Jurkat, Clone E6-1 (cell line): Measurements from ENCODE around the gene ZDHHC20. TPM values are rescaled to one million over a fixed set of nuclear protein-coding genes. Genes with fewer than 3 reads are reported as not detected.

Source experiments
- DNase-seq: peaks from one replicate; pipeline ENCODE4 v3.0.0-alpha.2; 2011; ENCODE audit warnings: low read depth, low spot score
- H3K4me3 ChIP-seq: 2 replicates; pipeline ENCODE4 v1.5.1; 2011; ENCODE audit warnings: mild to moderate bottlenecking, low read length, control low read depth, moderate library complexity
- polyA plus RNA-seq: library from polyadenylated mRNA; unstranded; fragments of >200 nt; gene quantifications from one replicate; pipeline ENCODE4 v1.2.1, GENCODE V29; 2012; ENCODE audit warnings: missing spikeins; ENCODE audit not compliant: insufficient read length, insufficient read depth

Gene ZDHHC20
- 30.0 TPM for polyA plus RNA-seq

- peak within 1 kb of the TSS; percentile 86 for H3K4me3 ChIP-seq
- peak; percentile 49 for DNase-seq
These were observed at the start of gene ZDHHC20 for GRCh38 chr13:21458813-21459701. TSS of gene ZDHHC20 (minus strand) at chr13:21459303. CDS start at chr13:21459171, 132 bp downstream.

DNA sequence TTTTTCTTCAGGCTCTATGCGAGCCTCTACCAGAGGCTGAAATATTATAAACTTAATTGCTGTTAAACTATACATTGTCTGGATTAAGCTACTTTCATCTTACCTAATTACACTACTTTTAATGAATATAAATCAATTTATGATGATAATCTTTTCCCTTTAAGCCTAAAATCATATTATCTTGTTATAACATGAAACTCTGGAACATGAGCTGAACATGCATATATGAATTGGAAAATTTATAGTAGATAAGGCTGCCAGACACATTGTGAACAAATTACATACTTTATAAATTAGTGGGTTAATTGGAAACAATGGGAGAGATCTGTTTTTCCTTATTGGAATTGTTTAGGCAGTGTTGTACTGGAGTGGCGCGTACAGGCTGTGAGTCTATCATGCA, 45.3 kb upstream of the ZDHHC20 start:
- DNase-seq, result no peak
- H3K4me3 ChIP-seq, result no peak overlapping the region

DNA sequence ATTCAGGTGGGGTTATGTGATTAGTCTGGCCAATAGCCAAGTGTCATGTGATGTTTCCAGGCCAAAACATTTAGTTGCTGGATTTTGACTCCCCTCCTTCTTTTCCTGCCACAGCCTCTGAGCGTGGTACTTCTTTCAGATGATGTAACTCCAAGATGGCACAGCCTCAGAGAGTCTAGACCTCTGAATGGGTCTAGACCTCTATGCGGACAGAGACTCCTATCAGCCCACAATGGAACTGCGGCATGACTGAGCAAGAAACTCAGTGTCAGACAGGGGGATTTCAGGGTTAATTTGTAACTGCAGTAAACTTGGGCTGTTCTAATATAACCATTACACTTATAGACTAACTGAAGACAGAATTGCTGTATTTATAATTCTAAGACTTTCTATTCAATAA, 42.6 kb upstream of the ZDHHC20 start:
- no peak overlapping the region for H3K4me3 ChIP-seq
- no peak for DNase-seq

GRCh38 chr13:21486322-21486721, 27.2 kb upstream of the ZDHHC20 start:
- no peak for DNase-seq
- no peak overlapping the region for H3K4me3 ChIP-seq

DNA sequence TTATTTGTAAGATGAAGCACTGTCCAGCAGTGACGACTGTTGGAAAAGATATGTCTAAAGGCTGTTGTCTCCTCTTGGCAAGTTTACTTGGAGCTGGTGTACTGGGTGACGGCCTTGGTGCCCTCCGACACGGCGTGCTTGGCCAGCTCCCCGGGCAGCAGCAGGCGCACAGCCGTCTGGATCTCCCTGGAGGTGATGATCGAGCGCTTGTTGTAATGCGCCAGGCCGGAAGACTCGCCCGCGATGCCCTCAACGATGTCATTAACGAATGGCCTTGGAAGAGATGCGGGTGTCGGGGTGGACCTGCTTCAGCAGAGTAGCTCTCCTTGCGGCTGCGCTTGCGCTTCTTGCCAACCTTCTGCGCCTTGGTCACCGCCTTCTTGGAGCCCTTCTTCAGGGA, 24.6 kb upstream of the ZDHHC20 start:
- DNase-seq, result no peak
- no peak overlapping the region for H3K4me3 ChIP-seq

- no peak for DNase-seq
- H3K4me3 ChIP-seq, result no peak overlapping the region
These were observed 22.3 kb upstream of the ZDHHC20 start for GRCh38 chr13:21481359-21481758.

- peak; percentile 85 for DNase-seq
- H3K4me3 ChIP-seq, result no peak overlapping the region
These were observed 20.0 kb upstream of the ZDHHC20 start for GRCh38 chr13:21478881-21479808.

GRCh38 chr13:21476893-21477472, 17.9 kb upstream of the ZDHHC20 start:
- H3K4me3 ChIP-seq, result peak overlapping the region; percentile 42
- DNase-seq, result peak; percentile 81

GRCh38 chr13:21475115-21475514, 16.0 kb upstream of the ZDHHC20 start:
- no peak for DNase-seq
- no peak overlapping the region for H3K4me3 ChIP-seq

GRCh38 chr13:21470785-21471184, 11.7 kb upstream of the ZDHHC20 start:
- no peak for DNase-seq
- H3K4me3 ChIP-seq, result no peak overlapping the region

DNA sequence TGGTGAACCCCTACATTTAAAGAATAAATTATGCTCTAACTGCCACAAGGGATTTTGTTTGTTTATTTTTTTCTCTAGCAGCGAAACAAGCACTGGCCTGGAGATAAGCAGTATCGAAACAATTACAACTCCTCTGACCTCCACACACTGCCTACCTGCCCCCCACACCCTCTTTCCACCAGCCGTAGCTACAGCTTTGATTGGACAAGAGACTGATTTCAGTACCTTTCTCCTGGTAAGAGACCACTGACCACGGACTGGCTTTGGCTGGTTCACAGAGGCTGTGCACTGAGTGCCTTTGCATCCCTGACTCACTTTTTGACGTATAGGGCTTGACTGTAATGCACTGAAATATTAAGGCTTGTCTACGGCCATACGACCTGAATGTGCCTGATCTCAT, 7.4 kb upstream of the ZDHHC20 start:
- no peak for DNase-seq
- no peak overlapping the region for H3K4me3 ChIP-seq

DNA sequence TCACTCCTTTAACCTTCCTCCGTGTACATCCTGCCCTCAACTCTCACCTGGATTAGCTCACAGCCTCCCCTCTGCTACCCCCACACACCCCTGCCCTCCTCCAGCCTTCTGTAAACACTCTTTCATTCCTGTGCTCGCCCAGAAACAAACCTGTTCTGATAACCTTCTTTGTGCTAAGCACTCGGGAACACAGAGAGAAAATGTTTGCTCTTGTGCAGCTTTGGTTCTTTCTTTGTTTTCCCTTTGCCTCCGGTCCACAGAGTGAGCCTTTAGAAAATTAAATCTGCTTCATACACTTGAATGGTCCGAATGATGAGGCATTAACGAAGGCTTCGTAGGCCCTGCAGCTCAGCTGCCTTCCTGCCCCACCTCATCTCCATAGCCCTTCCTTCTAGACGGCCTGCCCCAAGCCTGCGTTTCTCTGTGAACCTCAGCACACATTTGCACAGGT, 6.6 kb upstream of the ZDHHC20 start:
- H3K4me3 ChIP-seq, result no peak overlapping the region
- no peak for DNase-seq

DNA sequence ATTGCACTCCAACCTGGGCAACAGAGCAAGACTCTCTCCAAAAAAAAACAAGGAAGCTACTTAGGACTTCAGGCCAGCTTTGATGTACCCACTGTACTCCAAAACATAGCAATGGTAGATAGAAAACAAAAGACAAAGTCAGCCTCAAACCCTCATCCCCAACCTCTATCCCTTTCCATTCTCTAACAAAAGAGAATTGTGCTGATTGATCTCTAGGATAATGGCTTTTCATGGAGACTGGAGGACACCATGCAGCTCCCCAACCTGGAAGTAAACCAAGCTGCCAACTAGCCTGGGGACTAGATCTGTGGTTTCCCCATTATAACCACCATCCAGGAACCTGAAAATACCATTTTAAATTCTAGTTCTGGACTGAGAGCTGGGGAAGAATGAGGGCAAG, 4.3 kb upstream of the ZDHHC20 start:
- no peak for DNase-seq
- H3K4me3 ChIP-seq, result no peak overlapping the region

DNA sequence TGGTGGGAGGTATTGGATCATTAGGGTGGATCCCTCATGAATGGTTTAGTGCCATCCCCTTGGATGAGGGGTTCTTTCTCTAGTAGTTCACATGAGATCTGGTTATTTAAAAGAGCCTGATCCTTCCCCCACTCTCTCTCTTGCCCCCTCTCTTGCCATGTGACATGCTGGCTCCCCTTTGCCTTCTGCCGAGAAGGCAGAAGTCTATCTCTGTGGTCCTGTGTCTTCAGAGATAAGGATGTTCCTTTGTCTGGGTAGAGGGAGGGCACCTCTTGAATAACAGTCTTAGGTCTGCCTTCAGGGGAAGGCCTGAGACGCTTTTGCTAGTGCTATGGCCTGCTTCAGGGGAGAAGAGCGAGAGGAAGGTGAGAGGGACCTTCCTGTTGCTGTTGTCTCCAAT, 2.0 kb upstream of the ZDHHC20 start:
- DNase-seq, result no peak
- H3K4me3 ChIP-seq, result no peak overlapping the region

GRCh38 chr13:21458451-21458812, 671 bp downstream of the ZDHHC20 start:
- peak; percentile 39 for DNase-seq
- H3K4me3 ChIP-seq, result peak overlapping the region; percentile 86

GRCh38 chr13:21453387-21454081, 5.6 kb downstream of the ZDHHC20 start:
- no peak overlapping the region for H3K4me3 ChIP-seq
- no peak for DNase-seq

GRCh38 chr13:21450936-21451335, 8.2 kb downstream of the ZDHHC20 start:
- H3K4me3 ChIP-seq, result no peak overlapping the region
- DNase-seq, result no peak

GRCh38 chr13:21446656-21447055, 12.4 kb downstream of the ZDHHC20 start:
- no peak for DNase-seq
- no peak overlapping the region for H3K4me3 ChIP-seq

- no peak for DNase-seq
- H3K4me3 ChIP-seq, result no peak overlapping the region
These were observed 13.3 kb downstream of the ZDHHC20 start for GRCh38 chr13:21445759-21446158.
